SIG-M5 (cell line): ENCODE measurements around the gene CCDC187.

ENCODE experiments used
- DNase-seq: peaks from one replicate; lab custom pipeline; 2025; lab: John Stamatoyannopoulos, UW

Gene CCDC187

DNA sequence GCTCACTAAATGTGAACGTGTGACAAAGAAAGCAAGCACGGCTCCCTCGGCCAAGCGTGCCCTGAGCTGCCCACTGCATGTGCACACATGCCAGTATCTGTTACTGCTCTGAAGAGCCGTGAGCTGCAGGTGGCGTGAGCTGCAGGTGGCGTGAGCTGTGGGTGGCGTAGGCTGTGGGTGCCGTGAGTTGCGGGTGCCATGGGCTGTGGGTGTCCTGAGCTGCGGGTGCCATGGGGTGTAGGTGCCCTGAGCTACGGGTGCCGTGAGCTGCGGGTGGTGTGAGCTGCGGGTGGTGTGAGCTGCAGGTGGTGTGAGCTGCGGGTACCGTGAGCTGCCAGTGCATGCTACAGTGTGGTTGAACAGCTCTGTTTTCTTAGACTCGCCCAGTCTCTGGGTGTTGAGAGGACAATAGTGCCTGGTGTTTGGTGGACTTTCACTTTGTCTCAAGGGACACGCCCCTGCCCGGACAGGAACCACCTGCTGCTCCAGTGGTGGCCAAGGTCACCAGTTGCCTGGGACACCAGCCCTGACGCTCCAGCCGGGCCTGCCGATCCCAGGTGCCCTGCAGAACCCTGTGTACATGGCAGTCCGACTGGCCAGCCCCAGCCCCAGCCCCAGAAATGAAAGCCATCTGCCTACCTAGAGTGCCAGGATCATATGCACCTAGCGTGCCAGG, 6.7 kb downstream of the CCDC187 start:
- DNase-seq: no peak

DNA sequence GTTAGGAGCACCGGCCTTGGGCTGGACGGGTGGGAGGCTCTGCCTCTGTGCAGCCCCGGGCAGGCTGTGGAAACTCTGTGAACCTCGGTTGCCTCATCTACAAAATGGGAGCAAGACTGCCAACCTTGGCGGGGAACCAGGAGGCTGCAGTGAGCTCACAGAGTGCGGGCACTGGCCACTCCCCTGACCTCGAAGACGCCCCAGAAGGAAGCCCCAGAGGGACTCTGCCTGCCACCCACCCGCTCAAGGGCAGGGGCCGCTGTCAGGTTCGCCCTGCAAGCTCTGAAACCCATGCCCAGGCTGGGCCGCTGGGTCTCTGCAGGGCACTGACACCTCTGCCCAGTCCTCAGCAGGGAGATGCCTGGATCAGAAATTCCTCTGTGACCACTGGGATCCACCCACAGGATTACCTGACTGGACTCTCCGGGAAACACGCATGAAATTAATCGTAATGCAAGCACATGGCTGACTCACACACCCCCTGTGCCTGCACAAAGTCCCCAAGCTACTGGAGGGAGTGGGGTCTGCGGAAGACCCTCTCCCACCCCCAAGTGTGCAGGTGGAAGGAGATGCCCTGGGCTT, 7.4 kb downstream of the CCDC187 start:
- DNase-seq: no peak

GRCh38 chr9:136295542-136296433, 8.1 kb downstream of the CCDC187 start:
- DNase-seq: no peak

DNA sequence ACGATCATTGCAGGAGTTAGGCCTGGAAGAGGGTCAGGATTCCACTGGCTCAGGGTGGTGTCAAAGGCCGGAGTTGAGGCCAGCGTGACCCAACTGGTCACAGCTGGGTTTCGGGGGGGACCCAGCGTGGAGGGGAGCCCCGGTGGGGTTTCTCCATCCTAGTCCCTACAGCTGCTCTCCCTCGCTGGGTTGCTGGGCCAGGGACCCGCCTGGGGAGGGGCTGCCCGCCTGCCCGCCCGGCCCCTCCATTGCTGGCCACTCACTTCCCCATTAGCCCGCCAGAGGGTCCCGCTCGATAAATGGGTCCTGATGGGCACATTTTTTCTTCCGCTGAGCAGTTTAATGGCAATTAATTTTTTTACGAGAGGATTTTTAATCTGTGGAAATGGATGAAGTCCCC, 8.8 kb downstream of the CCDC187 start:
- DNase-seq: no peak

DNA sequence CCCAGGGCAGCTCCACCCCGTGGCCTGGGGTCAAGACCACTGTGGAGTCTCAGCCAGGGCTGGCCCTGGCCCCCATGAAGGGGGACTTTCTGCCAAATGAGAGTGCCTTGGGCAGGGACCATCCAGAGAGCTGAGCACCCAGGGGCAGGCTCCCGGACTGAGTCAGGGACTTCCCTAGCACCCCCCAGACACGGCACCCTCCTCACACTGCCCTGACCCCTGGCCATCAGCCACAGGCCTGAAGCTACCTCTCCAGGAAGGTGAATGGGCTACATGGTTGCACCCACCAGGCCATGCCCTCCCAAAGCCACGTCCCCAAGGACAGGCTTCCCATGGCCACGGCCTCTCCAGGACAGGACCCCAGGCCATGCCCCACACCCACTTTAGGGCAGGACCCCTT, 9.5 kb downstream of the CCDC187 start:
- DNase-seq: no peak

- no peak for DNase-seq
Measured at GRCh38 chr9:136293476-136294077, 10.3 kb downstream of the CCDC187 start.

- DNase-seq: no peak
Measured at GRCh38 chr9:136292591-136293448, 11.1 kb downstream of the CCDC187 start.

DNA sequence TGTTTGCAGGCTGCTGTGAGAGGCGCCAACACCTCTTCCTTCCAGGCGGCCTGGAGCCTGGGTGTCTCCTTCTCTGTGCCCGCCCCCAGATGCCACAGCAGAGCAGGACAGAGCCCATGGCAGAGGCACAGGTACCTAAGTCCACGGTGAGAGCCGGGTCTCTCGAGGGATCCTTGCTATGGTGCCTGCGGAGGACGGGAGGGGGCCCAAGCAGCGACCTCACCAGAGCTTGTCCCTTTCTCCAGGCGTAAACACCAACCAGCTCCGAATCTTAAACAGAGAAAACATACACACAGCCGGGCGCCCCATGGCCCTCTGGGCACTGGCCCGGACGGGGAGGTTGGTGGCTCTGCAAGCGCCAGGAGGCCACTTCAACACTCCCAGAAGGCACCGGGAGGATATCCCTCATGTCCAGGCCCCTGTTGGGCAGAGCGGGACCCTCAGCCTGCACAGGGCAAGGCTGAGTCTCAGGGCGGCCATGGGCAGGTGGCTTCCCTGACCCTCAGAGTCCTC, 11.8 kb downstream of the CCDC187 start:
- no peak for DNase-seq

DNA sequence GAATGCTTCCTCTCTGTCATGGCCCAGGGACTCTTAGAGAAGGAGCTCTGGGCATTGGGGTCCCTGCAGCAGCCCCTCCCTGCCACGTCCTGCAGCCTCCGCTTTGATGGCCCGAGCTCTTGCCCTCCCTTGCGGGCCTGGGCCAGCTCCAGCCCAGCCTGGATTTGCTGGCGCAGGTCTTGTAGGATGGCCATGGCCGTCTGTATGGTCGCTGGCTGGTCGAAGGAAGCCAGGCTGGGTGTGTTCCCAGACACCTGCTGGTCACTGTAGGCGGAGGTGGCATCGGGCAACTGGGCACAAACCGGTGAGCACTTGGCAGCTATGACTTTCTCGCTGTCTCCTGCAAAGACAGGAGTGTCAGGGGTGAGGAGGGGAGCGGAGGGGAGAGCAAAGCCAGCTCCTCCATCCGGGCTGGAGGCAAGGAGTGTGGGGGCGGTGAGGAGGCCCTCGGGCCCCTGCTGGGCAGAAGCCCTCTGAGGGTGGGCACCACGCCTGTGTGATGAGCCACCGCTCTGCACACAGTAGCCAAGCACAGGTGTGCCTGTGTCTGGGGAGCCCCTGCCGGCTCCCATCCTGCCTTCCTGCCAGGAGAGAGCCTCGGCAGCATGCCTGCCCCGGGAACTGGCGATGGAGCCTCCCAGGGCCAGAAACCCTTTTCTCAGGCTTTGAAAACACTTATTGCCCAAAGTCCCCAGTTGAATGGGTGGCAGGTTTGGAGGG, 12.4 kb downstream of the CCDC187 start:
- DNase-seq: no peak

DNA sequence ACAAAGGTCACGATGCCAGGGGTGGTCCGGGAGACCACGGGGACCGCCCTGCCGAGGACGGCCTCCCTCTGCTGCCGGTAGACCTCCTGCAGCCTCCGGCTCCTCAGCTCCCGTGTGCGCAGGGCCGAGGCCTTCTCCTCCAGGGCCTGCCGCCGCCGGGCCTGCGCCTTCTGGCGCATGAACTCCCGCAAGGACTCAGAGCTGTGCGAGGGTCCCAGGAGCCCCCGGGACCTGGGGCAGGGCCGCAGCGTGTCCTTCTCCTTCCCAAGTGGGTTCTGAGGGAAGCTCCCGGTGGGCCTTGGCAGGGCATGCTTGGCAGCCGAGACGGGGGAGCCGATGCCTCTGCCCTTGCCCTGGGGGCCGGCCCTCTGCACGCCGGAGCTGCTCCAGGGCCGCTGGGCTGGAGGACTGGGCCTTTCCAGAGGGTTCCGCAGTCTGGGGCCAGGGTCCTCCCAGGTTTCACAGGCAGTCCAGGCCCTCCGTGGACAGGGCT, 13.3 kb downstream of the CCDC187 start:
- no peak for DNase-seq

- DNase-seq: no peak
Measured at GRCh38 chr9:136289651-136290507, 14.0 kb downstream of the CCDC187 start.

- DNase-seq: no peak
Measured at GRCh38 chr9:136287960-136288753, 15.7 kb downstream of the CCDC187 start.

GRCh38 chr9:136286987-136287379, 16.9 kb downstream of the CCDC187 start:
- no peak for DNase-seq

- DNase-seq: no peak
Measured at GRCh38 chr9:136286359-136286986, 17.4 kb downstream of the CCDC187 start.

GRCh38 chr9:136285501-136286358, 18.2 kb downstream of the CCDC187 start:
- no peak for DNase-seq

DNA sequence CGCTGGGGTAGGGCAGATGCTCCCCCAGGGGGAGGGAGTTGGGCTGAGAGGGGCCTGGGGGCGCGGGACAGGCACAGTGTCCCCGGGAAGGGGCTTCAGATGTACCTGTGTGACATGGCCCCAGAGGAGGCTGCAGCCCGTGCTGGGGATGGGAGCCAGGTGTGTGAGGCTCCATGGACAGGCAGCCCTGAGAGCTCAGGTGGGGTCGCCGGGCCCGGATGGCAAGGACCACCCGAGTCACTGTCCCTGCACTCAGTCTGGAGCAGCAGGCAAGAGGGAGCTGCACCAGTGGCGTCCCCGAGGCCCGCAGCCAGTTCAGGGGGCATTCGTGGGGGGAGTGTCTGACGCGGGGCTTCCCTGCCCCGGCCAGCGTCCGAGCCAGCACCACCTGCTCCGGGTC, 18.9 kb downstream of the CCDC187 start:
- no peak for DNase-seq

GRCh38 chr9:136284311-136284710, 19.6 kb downstream of the CCDC187 start:
- DNase-seq: no peak
